GM19099 (cell line): ENCODE results near the gene EML3.

ENCODE experiments used
- POLR2A ChIP-seq: IDR thresholded peaks from 3 replicates; pipeline ENCODE4 v1.6.1; 2011; ENCODE audit warnings: low read depth; ENCODE audit not compliant: insufficient read length; ENCODE audit errors: extremely low read depth

Gene EML3

GRCh38 chr11:62588966-62589637, 23.5 kb downstream of the EML3 start:
- no peak for TF ChIP-seq POLR2A

DNA sequence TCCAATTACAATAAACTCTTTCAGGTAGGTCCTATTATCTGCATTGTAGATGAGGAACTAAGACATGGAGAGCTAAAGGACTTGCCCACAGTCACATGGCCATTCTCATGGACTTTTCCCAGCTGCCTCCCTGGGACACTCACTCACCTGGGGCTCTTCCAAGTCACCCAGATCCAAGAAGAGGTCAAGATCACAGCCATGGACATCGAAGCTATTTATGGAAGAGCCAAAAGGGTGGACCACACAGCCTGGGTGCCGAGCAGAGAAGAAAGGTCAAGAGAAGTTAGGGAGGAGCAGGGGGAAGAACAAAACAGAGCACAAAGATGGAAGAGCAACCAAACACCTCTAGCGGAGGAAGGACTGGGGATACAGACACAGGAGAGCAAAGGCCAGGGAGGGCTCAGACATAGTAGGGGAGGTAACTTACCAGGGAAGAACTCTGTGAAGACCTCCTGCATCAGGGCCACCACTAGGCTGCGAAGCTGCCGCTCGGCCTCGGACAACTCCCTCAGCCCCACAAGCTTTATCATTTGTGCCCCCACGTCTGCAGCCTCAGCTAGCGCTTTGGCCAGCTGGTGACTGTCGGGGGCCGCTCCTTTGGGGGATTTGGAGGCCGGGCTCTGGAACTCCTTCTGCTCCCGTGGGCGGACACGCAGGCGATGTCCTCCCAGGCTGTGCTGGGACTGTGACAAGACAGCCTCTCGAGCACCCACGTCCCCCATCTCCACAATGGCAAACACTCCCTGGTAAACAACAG, 31.4 kb downstream of the EML3 start:
- no peak for TF ChIP-seq POLR2A

GRCh38 chr11:62579252-62579651, 33.3 kb downstream of the EML3 start:
- TF ChIP-seq POLR2A, result no peak

DNA sequence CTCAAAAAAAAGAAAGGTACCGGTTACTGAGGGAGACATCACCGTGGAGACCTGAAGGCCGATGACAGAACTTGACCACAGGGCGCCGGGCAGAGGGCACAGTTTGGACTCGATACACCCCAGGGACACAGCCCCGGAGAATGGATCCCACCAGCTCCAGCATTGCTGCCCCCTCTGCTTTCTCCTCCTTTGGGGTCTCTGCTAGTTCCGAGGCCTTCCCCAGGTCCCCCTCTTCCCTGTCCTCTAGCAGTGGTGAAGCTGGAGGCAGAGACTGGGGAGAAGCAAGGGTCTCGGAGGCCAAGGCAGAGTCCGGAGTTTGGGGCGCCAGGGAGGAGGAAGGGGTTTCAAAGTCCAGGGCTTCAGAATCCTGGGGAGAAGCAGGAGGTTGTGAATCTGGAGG, 34.0 kb downstream of the EML3 start:
- no peak for TF ChIP-seq POLR2A

DNA sequence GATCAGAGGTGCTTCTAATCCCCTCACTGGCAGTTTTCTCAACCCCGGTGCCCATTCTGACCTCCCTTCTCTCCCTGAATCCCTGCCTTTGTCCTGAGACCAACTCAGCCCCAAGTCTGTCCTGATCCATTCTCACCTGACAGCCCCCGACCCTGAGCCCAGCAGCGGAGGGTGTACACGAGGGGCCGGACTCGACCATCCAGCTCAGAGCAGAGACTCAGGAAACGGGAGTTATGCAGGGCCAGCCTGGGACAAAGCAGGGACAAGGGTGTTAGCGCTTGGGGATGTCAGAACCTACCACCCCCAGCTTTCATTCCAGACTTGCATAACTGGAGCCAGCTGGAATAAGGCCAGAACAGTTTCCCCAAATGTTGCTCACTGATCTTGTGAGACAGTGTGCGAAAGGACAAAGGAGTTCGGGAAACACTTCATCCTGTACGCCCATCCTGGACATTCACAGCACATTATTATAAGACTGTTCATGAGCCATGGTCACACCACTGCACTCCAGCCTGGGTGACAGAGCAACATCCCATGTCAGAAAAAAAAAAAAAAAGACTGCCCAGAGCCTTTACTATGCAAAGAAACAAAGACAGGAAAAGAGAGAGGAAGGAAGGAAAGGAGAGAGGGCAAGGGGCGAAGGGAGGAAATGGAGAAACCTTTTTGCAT, 35.4 kb downstream of the EML3 start:
- no peak for TF ChIP-seq POLR2A

DNA sequence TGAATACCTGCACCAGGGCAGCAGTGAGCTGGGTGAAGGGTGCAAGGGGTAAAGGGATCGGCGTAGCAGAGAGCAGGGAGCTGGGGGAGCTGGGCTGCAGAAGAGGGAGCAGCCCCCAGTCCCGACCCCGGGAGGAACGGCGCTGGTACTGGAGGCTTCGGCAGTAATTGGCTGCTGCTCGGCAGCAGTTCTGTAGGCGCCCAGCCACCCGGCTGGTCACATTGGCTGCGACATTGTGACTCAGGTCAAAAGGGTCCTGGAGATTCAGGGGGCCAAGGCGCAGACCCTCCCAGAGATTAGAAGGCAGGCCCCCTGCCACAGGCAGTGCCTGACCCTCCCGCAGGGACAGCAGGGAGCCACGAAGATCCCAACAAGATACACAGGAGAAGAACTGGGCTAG, 36.7 kb downstream of the EML3 start:
- TF ChIP-seq POLR2A, result no peak

GRCh38 chr11:62575156-62575555, 37.4 kb downstream of the EML3 start:
- no peak for TF ChIP-seq POLR2A

DNA sequence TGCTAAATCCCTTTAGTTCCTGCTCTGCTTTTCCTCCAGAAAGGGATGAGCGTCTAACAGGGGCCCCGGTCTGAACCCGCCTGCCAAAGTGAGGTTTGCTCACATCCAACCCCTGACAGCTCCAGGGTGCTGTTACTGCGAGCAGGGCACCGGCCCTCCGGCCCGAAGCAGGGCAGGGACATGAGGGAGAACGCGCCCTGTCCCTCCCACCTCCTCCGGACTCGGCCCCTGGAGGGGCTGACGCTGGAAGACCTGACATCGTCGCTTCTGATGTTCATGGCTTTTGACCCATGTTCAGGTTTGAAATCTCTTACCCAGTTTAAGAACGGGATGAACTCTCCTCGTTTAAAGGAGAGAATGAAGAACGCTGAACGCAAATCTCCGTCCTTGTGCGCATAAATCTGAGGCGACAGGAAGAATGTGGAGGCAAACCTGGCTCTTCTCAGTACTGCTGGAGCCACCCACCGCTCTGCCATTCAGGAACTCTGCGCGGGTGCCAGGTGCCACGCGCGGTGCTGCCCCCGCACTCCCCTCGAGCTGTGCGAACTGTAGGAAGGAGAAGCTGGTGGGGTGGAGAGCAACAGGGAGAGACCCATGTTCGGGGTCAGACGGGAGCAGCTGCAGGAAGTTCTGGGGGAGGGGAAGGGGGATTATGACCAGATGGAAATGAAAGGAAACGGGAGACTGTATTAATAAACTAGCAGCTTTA, 38.1 kb downstream of the EML3 start:
- no peak for TF ChIP-seq POLR2A

- peak; percentile 88 for TF ChIP-seq POLR2A
Measured at GRCh38 chr11:62573592-62574362, 38.8 kb downstream of the EML3 start, which contains the start of gene EEF1G. Gene EEF1G (minus strand): TSS chr11:62573891. CDS start chr11:62573842, 49 bp downstream.

DNA sequence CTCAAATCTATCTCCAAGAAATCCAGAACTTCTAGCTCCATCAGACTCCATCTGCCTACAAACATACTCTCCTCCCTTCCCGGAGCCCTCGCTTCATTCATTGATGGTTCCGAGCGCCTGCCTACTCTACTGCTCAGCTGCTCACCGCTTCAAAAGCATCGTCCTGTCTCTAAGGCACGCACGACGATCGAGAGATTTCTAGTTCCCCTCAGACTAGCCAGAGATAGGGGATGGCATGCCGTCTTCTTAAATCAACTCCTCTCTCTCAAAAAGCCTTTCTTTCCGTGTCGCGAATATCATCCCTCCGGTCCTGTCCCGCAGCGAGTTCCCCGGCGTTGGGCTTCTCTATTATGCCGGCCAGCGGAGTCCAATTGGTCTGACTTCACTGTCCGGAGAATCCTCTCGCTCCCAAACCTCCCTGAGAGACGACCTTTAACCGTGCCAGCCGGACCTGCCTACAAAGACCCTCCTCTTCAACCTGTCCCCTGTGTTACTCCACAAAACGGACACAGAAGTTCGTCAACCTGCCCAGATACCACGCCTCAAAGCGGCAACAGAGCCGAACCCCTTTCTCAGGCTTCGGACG, 39.5 kb downstream of the EML3 start:
- TF ChIP-seq POLR2A, result no peak

DNA sequence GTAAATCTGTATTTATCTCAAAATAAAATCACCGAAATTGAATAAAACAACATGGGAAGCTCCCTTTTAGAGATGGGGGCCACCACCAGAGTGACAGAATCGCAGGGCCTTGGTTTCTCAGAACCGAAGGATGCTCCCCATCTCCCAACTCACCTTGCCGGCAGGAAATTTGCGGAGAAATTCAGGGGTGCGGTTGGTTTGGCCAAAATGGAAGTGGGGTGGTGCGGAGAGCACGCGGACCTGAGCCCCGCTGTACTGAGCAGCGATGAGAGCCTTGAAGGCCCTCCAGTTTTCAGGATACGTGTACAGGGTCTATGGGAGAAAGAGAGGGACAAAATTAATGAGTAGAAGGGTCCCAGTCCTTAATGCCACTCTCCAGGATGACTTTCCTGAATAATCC, 40.1 kb downstream of the EML3 start:
- TF ChIP-seq POLR2A, result no peak

GRCh38 chr11:62569611-62570010, 43.0 kb downstream of the EML3 start:
- TF ChIP-seq POLR2A, result no peak

GRCh38 chr11:62567018-62567633, 45.4 kb downstream of the EML3 start:
- TF ChIP-seq POLR2A, result no peak

- no peak for TF ChIP-seq POLR2A
Measured at GRCh38 chr11:62566247-62566646, 46.3 kb downstream of the EML3 start.
